ENCODE data around the gene CCR4. TPM values are rescaled to one million over a fixed set of nuclear protein-coding genes. Genes with fewer than 3 reads are reported as not detected.

CCR4 gene
- total and polyA plus RNA-seq, 10 of the 15 experiments (the other 5 are each of a cell fraction or from before 2014, with no cell fraction given) = 0.41 to 12.4 (median 5.3) TPM

GRCh38 chr3:32994045-32994444 lies 42.6 kb downstream of the CCR4 start (continued):
- TF ChIP-seq GABPA (IDR thresholded peaks at IDR 0.05; ENCODE audit: low read depth) (no peak), KLF5 (IDR thresholded peaks at IDR 0.05; ENCODE audit: partially characterized antibody) (no peak), FOXM1 (IDR thresholded peaks at IDR 0.05; ENCODE audit: low read depth, low read length) (no peak), REST (IDR thresholded peaks at IDR 0.05; ENCODE audit: low read depth, low read length) (no peak), ZNF592 (IDR thresholded peaks at IDR 0.05) (no peak), CHD1 (IDR thresholded peaks at IDR 0.05; ENCODE audit: low read depth, low read length) (no peak), E2F8 (IDR thresholded peaks at IDR 0.05; ENCODE audit: low read depth, partially characterized antibody) (no peak)

All from GM12878 (cell line).